ENCODE measurements around the gene CNTN4.

Gene CNTN4

DNA sequence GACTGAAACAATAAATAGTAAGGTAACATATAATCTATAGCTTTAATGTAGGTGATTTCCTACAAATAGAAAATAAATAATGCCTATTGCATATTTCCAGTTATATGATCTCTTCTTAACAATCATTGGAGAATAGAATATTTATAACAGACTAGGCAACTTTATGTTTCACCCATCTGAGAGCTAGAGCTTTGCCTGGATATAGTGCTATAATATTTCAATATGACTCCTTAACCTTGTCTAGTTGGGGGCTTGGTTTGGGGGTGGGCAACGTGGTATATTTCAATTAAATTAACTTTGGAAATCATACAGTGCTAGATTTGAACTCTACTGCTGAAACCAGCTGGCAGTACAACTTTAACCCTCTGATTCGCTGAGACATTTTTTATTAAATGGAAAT lies 265.2 kb downstream of the CNTN4 start:
- Mint-ChIP-seq H3K27ac (no peak overlapping the region), H3K27me3 (no peaks in the 10 kb centered on the region), H3K9me3 (ENCODE audit: low read depth) (no peaks in the 10 kb centered on the region), H3K4me1 (ENCODE audit: low read depth) (no peaks in the 10 kb centered on the region), H3K36me3 (no peaks in the 10 kb centered on the region), H3K4me3 (no peak overlapping the region)

- H3K4me1 Mint-ChIP-seq (ENCODE audit: low read depth), result no peaks in the 10 kb centered on the region
- H3K27ac Mint-ChIP-seq, result no peak overlapping the region
- no peaks in the 10 kb centered on the region for H3K27me3 Mint-ChIP-seq
- no peaks in the 10 kb centered on the region for H3K9me3 Mint-ChIP-seq (ENCODE audit: low read depth)
- H3K36me3 Mint-ChIP-seq, result no peaks in the 10 kb centered on the region
- no peak overlapping the region for H3K4me3 Mint-ChIP-seq
Measured at GRCh38 chr3:2370317-2370716, 271.7 kb downstream of the CNTN4 start.

GRCh38 chr3:2372306-2372705 lies 273.6 kb downstream of the CNTN4 start:
- Mint-ChIP-seq H3K4me3 (no peak overlapping the region), H3K36me3 (no peaks in the 10 kb centered on the region)

GRCh38 chr3:2375376-2375775 lies 276.7 kb downstream of the CNTN4 start:
- no peak overlapping the region for H3K4me3 Mint-ChIP-seq
- no peaks in the 10 kb centered on the region for H3K36me3 Mint-ChIP-seq
- no peaks in the 10 kb centered on the region for H3K27me3 Mint-ChIP-seq
- no peak overlapping the region for H3K27ac Mint-ChIP-seq
- no peaks in the 10 kb centered on the region for H3K4me1 Mint-ChIP-seq (ENCODE audit: low read depth)
- H3K9me3 Mint-ChIP-seq (ENCODE audit: low read depth), result no peaks in the 10 kb centered on the region

More at GRCh38 chr3:2372306-2372705, 273.6 kb downstream of the CNTN4 start:
- no peak overlapping the region for H3K27ac Mint-ChIP-seq
- no peaks in the 10 kb centered on the region for H3K27me3 Mint-ChIP-seq
- no peaks in the 10 kb centered on the region for H3K9me3 Mint-ChIP-seq (ENCODE audit: low read depth)
- no peaks in the 10 kb centered on the region for H3K4me1 Mint-ChIP-seq (ENCODE audit: low read depth)

DNA sequence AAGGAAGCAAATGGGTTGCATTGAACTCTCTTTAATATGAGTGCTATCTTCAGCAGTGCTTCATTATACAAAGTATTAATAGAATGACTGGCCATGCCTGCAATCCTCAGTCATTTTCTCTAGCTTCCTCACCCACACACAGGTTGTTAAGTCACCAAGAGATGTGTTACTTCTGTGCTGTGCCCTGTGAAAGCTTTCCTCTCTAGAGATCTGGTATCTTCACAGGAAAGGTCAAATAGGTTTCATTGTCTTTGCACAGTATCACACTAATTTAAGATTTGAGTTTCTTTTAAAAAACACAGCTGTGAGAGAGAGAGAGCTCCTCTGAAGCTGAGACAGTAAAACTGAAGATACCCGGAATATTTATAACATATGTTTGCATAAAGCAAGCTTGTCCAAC lies 278.6 kb downstream of the CNTN4 start:
- H3K27ac Mint-ChIP-seq, result no peak overlapping the region
- no peaks in the 10 kb centered on the region for H3K9me3 Mint-ChIP-seq (ENCODE audit: low read depth)
- H3K4me1 Mint-ChIP-seq (ENCODE audit: low read depth), result no peaks in the 10 kb centered on the region
- no peaks in the 10 kb centered on the region for H3K36me3 Mint-ChIP-seq
- no peak overlapping the region for H3K4me3 Mint-ChIP-seq
- no peaks in the 10 kb centered on the region for H3K27me3 Mint-ChIP-seq

- no peaks in the 10 kb centered on the region for H3K4me1 Mint-ChIP-seq (ENCODE audit: low read depth)
- H3K4me3 Mint-ChIP-seq, result no peak overlapping the region
- H3K36me3 Mint-ChIP-seq, result no peaks in the 10 kb centered on the region
- H3K9me3 Mint-ChIP-seq (ENCODE audit: low read depth), result peaks cover 3% of the 10 kb centered on the region
- no peaks in the 10 kb centered on the region for H3K27me3 Mint-ChIP-seq
- H3K27ac Mint-ChIP-seq, result no peak overlapping the region
Measured at GRCh38 chr3:2390926-2391532, 292.4 kb downstream of the CNTN4 start.

GRCh38 chr3:2391896-2392295 lies 293.2 kb downstream of the CNTN4 start:
- Mint-ChIP-seq H3K4me3 (no peak overlapping the region), H3K4me1 (ENCODE audit: low read depth) (no peaks in the 10 kb centered on the region), H3K9me3 (ENCODE audit: low read depth) (peaks cover 3% of the 10 kb centered on the region), H3K27ac (no peak overlapping the region), H3K27me3 (no peaks in the 10 kb centered on the region), H3K36me3 (no peaks in the 10 kb centered on the region)

GRCh38 chr3:2392981-2393380 lies 294.3 kb downstream of the CNTN4 start:
- H3K36me3 Mint-ChIP-seq, result no peaks in the 10 kb centered on the region
- H3K9me3 Mint-ChIP-seq (ENCODE audit: low read depth), result peaks cover 3% of the 10 kb centered on the region
- H3K27me3 Mint-ChIP-seq, result no peaks in the 10 kb centered on the region
- no peaks in the 10 kb centered on the region for H3K4me1 Mint-ChIP-seq (ENCODE audit: low read depth)
- H3K27ac Mint-ChIP-seq, result no peak overlapping the region
- no peak overlapping the region for H3K4me3 Mint-ChIP-seq

DNA sequence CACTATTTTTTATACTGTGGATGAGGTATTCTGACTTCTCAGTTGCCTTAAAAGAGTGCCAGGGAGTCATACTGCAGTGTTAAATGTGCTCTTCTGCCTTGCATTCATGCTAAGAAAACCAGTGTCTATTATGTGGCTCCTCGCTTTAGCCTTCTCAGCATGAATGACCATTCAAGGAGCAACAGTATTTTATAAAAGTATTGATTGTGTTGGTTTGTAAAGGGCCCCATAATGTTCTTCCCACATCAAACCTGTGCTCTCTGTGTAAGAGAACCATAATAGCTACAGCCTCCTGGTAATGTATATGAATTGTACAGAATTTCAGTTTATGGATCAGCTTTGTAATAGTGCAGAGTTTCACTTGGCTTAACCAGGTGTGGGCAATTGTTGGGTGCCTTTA lies 316.4 kb downstream of the CNTN4 start:
- no peaks in the 10 kb centered on the region for H3K4me1 Mint-ChIP-seq (ENCODE audit: low read depth)
- H3K4me3 Mint-ChIP-seq, result no peak overlapping the region
- H3K9me3 Mint-ChIP-seq (ENCODE audit: low read depth), result no peaks in the 10 kb centered on the region
- no peak overlapping the region for H3K27ac Mint-ChIP-seq
- no peaks in the 10 kb centered on the region for H3K36me3 Mint-ChIP-seq
- no peaks in the 10 kb centered on the region for H3K27me3 Mint-ChIP-seq

GRCh38 chr3:2420919-2421318 lies 322.3 kb downstream of the CNTN4 start:
- H3K27ac Mint-ChIP-seq, result no peak overlapping the region

DNA sequence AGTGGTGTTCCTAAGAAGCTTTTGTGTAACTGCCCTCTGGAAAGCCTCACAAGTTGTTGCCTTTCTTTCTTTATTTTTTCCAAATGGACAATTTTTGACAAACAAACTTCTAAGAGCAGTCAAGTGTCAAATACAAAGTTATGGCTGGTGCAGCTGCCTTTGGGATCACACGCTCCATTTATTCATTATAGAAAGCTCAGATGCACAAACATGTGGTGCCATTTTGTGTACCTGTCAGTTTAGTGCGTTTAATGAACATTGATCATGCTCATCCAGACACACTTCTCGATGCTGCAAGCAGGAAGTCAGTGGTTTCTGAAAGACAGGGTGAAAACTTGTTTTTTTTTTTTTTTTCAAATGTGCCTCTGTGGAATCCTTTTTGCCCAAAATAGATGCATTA lies 324.5 kb downstream of the CNTN4 start:
- Mint-ChIP-seq H3K4me3 (no peak overlapping the region), H3K27ac (no peak overlapping the region), H3K36me3 (no peaks in the 10 kb centered on the region), H3K9me3 (ENCODE audit: low read depth) (peaks cover 5% of the 10 kb centered on the region), H3K4me1 (ENCODE audit: low read depth) (no peaks in the 10 kb centered on the region), H3K27me3 (no peaks in the 10 kb centered on the region)

More at GRCh38 chr3:2420919-2421318, 322.3 kb downstream of the CNTN4 start:
- H3K27me3 Mint-ChIP-seq, result no peaks in the 10 kb centered on the region
- no peaks in the 10 kb centered on the region for H3K4me1 Mint-ChIP-seq (ENCODE audit: low read depth)
- no peak overlapping the region for H3K4me3 Mint-ChIP-seq
- no peaks in the 10 kb centered on the region for H3K36me3 Mint-ChIP-seq
- H3K9me3 Mint-ChIP-seq (ENCODE audit: low read depth), result peaks cover 5% of the 10 kb centered on the region

DNA sequence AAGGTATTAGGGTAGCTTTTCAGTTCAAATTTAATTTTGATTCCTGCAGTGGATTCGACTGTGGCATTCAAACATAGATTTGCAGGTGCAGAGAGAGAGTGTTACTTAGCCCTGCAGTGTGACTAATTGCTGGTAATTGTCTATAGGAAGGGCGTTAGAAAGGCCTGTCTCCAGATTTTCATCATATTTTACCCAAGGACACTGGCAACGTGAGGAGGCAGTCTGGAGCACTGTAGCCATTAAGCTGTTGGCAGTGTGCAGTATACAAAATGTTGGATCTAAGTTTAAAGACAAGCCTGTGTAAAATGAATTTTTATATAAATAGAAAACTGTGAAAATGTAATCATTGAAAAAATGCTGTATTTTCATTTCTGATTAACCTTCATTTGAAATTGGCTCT lies 342.9 kb downstream of the CNTN4 start:
- H3K4me1 Mint-ChIP-seq (ENCODE audit: low read depth), result no peaks in the 10 kb centered on the region
- H3K27ac Mint-ChIP-seq, result no peak overlapping the region
- H3K36me3 Mint-ChIP-seq, result no peaks in the 10 kb centered on the region
- H3K4me3 Mint-ChIP-seq, result no peak overlapping the region
- no peaks in the 10 kb centered on the region for H3K27me3 Mint-ChIP-seq
- no peaks in the 10 kb centered on the region for H3K9me3 Mint-ChIP-seq (ENCODE audit: low read depth)

- H3K27ac Mint-ChIP-seq, result no peak overlapping the region
- no peak overlapping the region for H3K4me3 Mint-ChIP-seq
- no peaks in the 10 kb centered on the region for H3K9me3 Mint-ChIP-seq (ENCODE audit: low read depth)
- peaks cover 4% of the 10 kb centered on the region for H3K27me3 Mint-ChIP-seq
- H3K4me1 Mint-ChIP-seq (ENCODE audit: low read depth), result no peaks in the 10 kb centered on the region
- no peaks in the 10 kb centered on the region for H3K36me3 Mint-ChIP-seq
Measured at GRCh38 chr3:2446146-2446545, 347.5 kb downstream of the CNTN4 start.

DNA sequence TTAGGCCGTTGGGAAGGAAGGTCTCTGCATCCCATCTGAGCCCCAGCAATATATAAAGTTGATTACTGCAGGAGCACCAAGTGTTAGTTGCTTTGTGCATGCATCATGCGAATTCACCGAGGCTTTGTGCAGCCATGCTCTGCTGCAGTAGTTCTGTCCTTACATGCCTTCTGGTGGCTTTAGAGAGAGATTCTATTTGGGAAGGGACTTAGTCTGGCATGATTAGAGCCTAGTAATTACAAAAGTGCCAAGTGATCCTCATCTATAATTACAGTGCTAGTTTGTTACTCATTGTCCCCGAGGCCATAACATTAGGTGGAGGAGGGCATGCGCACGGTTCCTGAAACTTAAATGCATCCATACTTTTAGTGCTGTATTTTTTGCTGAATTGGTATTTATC lies 353.6 kb downstream of the CNTN4 start:
- Mint-ChIP-seq H3K4me3 (no peak overlapping the region), H3K4me1 (ENCODE audit: low read depth) (no peaks in the 10 kb centered on the region), H3K9me3 (ENCODE audit: low read depth) (no peaks in the 10 kb centered on the region), H3K27ac (no peak overlapping the region), H3K36me3 (no peaks in the 10 kb centered on the region), H3K27me3 (peaks cover 4% of the 10 kb centered on the region)

- Mint-ChIP-seq H3K27me3 (no peaks in the 10 kb centered on the region), H3K9me3 (ENCODE audit: low read depth) (no peaks in the 10 kb centered on the region), H3K4me3 (no peak overlapping the region), H3K27ac (no peak overlapping the region), H3K36me3 (no peaks in the 10 kb centered on the region), H3K4me1 (ENCODE audit: low read depth) (no peaks in the 10 kb centered on the region)
Measured at GRCh38 chr3:2454865-2455264, 356.2 kb downstream of the CNTN4 start.

- Mint-ChIP-seq H3K27ac (no peak overlapping the region), H3K27me3 (no peaks in the 10 kb centered on the region), H3K36me3 (no peaks in the 10 kb centered on the region), H3K4me1 (ENCODE audit: low read depth) (no peaks in the 10 kb centered on the region), H3K4me3 (no peak overlapping the region), H3K9me3 (ENCODE audit: low read depth) (no peaks in the 10 kb centered on the region)
Measured at GRCh38 chr3:2456788-2457187, 358.1 kb downstream of the CNTN4 start.

All from activated naive CD8-positive, alpha-beta T cell (primary cell).